K562 (cell line): Measurements from ENCODE around the gene DARS2. TPM values are rescaled to one million over a fixed set of nuclear protein-coding genes. Genes with fewer than 3 reads are reported as not detected.

Experiments used
- ATF6 ChIP-seq: sonication (generic); formaldehyde crosslinking; IDR thresholded peaks from 2 replicates; pipeline ENCODE4 v1.4.0; 2020; ENCODE audit warnings: mild to moderate bottlenecking, missing genetic modification reagents
- E2F1 ChIP-seq: sonication (generic); formaldehyde crosslinking; IDR thresholded peaks from 2 replicates; pipeline ENCODE4 v1.8.1; 2023; ENCODE audit warnings: mild to moderate bottlenecking, missing genetic modification reagents, moderate library complexity
- EGR1 ChIP-seq: fragments of 450-650 bp; conservative IDR thresholded peaks from 2 replicates; pipeline ENCODE4 v1.6.1; 2017; ENCODE audit warnings: mild to moderate bottlenecking
- EP300 ChIP-seq: IDR thresholded peaks from 2 replicates; pipeline ENCODE4 v1.6.1; 2012; ENCODE audit warnings: low read length, improper control_type of control experiment
- MITF ChIP-seq: IDR thresholded peaks from 2 replicates; pipeline ENCODE4 v1.6.1; 2014; ENCODE audit warnings: antibody characterized with exemption
- PML ChIP-seq: IDR thresholded peaks from 2 replicates; pipeline ENCODE4 v1.6.1; 2012; ENCODE audit warnings: low read length, inconsistent platforms
- REST ChIP-seq, 2 experiments: fragments of 450-650 bp; formaldehyde crosslinking in 1 of 2; IDR thresholded peaks; 2 replicates each; pipeline versions ENCODE4 v1.4.0 to v1.6.1; 2014 to 2020; ENCODE audit warnings: mild to moderate bottlenecking in 2 of 2, borderline replicate concordance in 1 of 2, low read depth in 1 of 2
- RNF2 ChIP-seq: sonication (generic); IDR thresholded peaks from 2 replicates; pipeline ENCODE4 v1.6.1; 2016
- SAFB ChIP-seq: fragments of 200-400 bp; formaldehyde crosslinking; IDR thresholded peaks from 2 replicates; pipeline ENCODE4 v1.6.1; 2017; ENCODE audit warnings: low read depth, low read length, borderline replicate concordance
- SLC30A9 ChIP-seq: fragments of 250-450 bp; sonication (Bioruptor Pico); IDR thresholded peaks from 2 replicates; pipeline ENCODE4 v1.8.0; 2022; ENCODE audit warnings: mild to moderate bottlenecking, moderate library complexity
- TRIM25 ChIP-seq: fragments of 450-650 bp; IDR thresholded peaks from 2 replicates; pipeline ENCODE4 v1.7.0; 2016; ENCODE audit warnings: borderline replicate concordance
- ZNF165 ChIP-seq: fragments of 250-450 bp; sonication (Bioruptor Pico); IDR thresholded peaks from 2 replicates; pipeline ENCODE4 v1.4.0; 2020; ENCODE audit warnings: borderline replicate concordance
- ZNF696 ChIP-seq: fragments of 250-450 bp; sonication (Bioruptor Pico); conservative IDR thresholded peaks from 2 replicates; pipeline ENCODE4 v1.4.0; 2020; ENCODE audit warnings: mild to moderate bottlenecking, moderate library complexity
- polyA plus RNA-seq, 8 experiments: library from polyadenylated mRNA; depleted of rRNA in 4 of 8; stranded (reverse) in 5 of 8; unstranded in 3 of 8; fragments of >200 nt; fragmentation: Nextera tagmentation in 2 of 8; fragmentation: Illumina TruSeq in 1 of 8; extraction: Ambion mirVana in 2 of 8; extraction: Trizol in 1 of 8; gene quantifications; 2 replicates each; pipeline versions ENCODE4 v1.2.1 to v1.2.3, GENCODE V29; 2011 to 2014; ENCODE audit warnings: inconsistent platforms in 1 of 8, missing spikeins in 1 of 8
- total RNA-seq, 7 experiments: library from RNA; depleted of rRNA in 6 of 7; stranded (reverse); fragments of >200 nt in 6 of 7; fragmentation: Illumina TruSeq in 2 of 7; extraction: Trizol in 2 of 7; gene quantifications; 2 replicates each; pipeline versions ENCODE4 v1.2.1 to v1.2.3, GENCODE V29; 2011 to 2021; ENCODE audit warnings: low replicate concordance in 1 of 7

DARS2 gene
- total and polyA plus RNA-seq, 9 of the 15 experiments (the other 6 are each of a cell fraction or from before 2014, with no cell fraction given): 36.4 to 96.7 (median 68.6) TPM

GRCh38 chr1:173867753-173868265 lies 43.3 kb downstream of the DARS2 start, which contains the start of gene GAS5 (continued):
- TF ChIP-seq REST (IDR thresholded peaks at IDR 0.05; ENCODE audit: borderline replicate concordance) (no peak), REST (CRISPR knock-in tag; IDR thresholded peaks at IDR 0.05; ENCODE audit: low read depth) (peak; percentile 43; the same call in 1 of the 2 replicates), SAFB (no peak), ATF6 (CRISPR knock-in tag) (no peak), EP300 (peak; percentile 16; the same call in 1 of the 2 replicates), PML (peak; percentile 99), RNF2 (no peak), EGR1 (no peak), SLC30A9 (CRISPR knock-in tag) (no peak), ZNF696 (CRISPR knock-in tag) (no peak), E2F1 (CRISPR knock-in tag) (peak; percentile 89; the same call in 1 of the 2 replicates), MITF (0 out of 2 replicates have a peak, but pooled peaks have one; percentile 44), ZNF165 (CRISPR knock-in tag) (no peak), TRIM25 (peak; percentile 1; the same call in 1 of the 2 replicates)
